Panc1 (cell line): ENCODE measurements around the gene PTGER4. TPM values are rescaled to one million over a fixed set of nuclear protein-coding genes. Genes with fewer than 3 reads are reported as not detected.

ENCODE experiments used
- ATAC-seq: fragments of 200-7000 bp; cut with Tn5 transposase; 2 replicates; pipeline ENCODE4 v1.9.1; 2020; ENCODE audit warnings: mild to moderate bottlenecking, moderate library complexity
- BruUV-seq: library from RNA; stranded (reverse); fragments of 400-500 nt; replicated peaks from 2 replicates; lab custom pipeline; 2021; lab: Mats Ljungman, UMichigan
- CTCF ChIA-PET: fragments of 300-600 bp; sonication (Branson Sonifier 250); formaldehyde crosslinking; loops from one replicate; lab custom pipeline; 2022; ENCODE audit warnings: antibody characterized with exemption; lab: Charles Lee
- POLR2A ChIA-PET: fragments of 300-600 bp; sonication (Branson Sonifier 250); formaldehyde crosslinking; loops from one replicate; lab custom pipeline; 2022; ENCODE audit warnings: antibody characterized with exemption; lab: Charles Lee
- DNase-seq: peaks from one replicate; pipeline ENCODE4 v3.0.0-alpha.2; 2010; ENCODE audit warnings: low read depth, low spot score
- H3K27ac ChIP-seq: 2 replicates; pipeline ENCODE4 v1.5.1; 2011; ENCODE audit warnings: mild to moderate bottlenecking, low read length, inconsistent platforms
- H3K27me3 ChIP-seq: fragments of 200-500 bp; sonication (Bioruptor generic); 2 replicates; pipeline ENCODE4 v1.6.0; 2014; ENCODE audit warnings: low read length, inconsistent platforms; ENCODE audit not compliant: control insufficient read depth, insufficient read depth
- H3K36me3 ChIP-seq: fragments of 200-500 bp; sonication (Bioruptor generic); 2 replicates; pipeline ENCODE4 v1.5.1; 2014; ENCODE audit warnings: inconsistent platforms, mild to moderate bottlenecking, low read length, moderate library complexity; ENCODE audit not compliant: control insufficient read depth, insufficient read depth
- H3K4me1 ChIP-seq: 2 replicates; pipeline ENCODE4 v1.5.1; 2011; ENCODE audit warnings: inconsistent platforms, mild to moderate bottlenecking, low read length, moderate library complexity; ENCODE audit not compliant: control insufficient read depth, insufficient read depth
- H3K4me3 ChIP-seq, 2 experiments: 2 replicates each; pipeline ENCODE4 v1.5.1; 2011 to 2012; ENCODE audit warnings: low read depth in 2 of 2, low read length in 2 of 2, mild to moderate bottlenecking in 2 of 2, inconsistent platforms in 1 of 2, moderate library complexity in 1 of 2
- H3K9me3 ChIP-seq: fragments of 200-500 bp; sonication (Bioruptor generic); 2 replicates; pipeline ENCODE4 v1.5.1; 2014; ENCODE audit warnings: low read depth, mild to moderate bottlenecking, inconsistent platforms, low read length, moderate library complexity; ENCODE audit not compliant: control insufficient read depth, insufficient read depth
- CTCF ChIP-seq: fragments of 450-650 bp; IDR thresholded peaks from 2 replicates; pipeline ENCODE4 v1.5.1; 2017; ENCODE audit warnings: mild to moderate bottlenecking
- POLR2AphosphoS5 ChIP-seq: IDR thresholded peaks from 2 replicates; pipeline ENCODE4 v1.6.1; 2012; ENCODE audit warnings: mild to moderate bottlenecking, low read depth, low read length, moderate library complexity
- SIN3A ChIP-seq: IDR thresholded peaks from 2 replicates; pipeline ENCODE4 v1.6.1; 2012; ENCODE audit warnings: low read depth, mild to moderate bottlenecking, low read length, moderate library complexity, borderline replicate concordance; ENCODE audit not compliant: insufficient read depth
- TCF7L2 ChIP-seq: IDR thresholded peaks from 2 replicates; pipeline ENCODE4 v1.6.1; 2011; ENCODE audit warnings: mild to moderate bottlenecking, low read depth, low read length, inconsistent platforms
- in situ Hi-C: cut with HindIII; loops from 2 replicates; pipeline ENCODE4 v1.10.0; 2016; ENCODE audit warnings: low sequenced_read_pairs, low pct_unique_long_range_greater_than_20kb
- intact Hi-C: fragments of 100-400 bp; cut with micrococcal nuclease; formaldehyde crosslinking; loops from one replicate; pipeline ENCODE4 v1.10.0; 2022; ENCODE audit not compliant: unreplicated experiment
- total RNA-seq: library from RNA; stranded (reverse); gene quantifications from one replicate; pipeline ENCODE4 v1.2.1, GENCODE V29; 2021; ENCODE audit not compliant: unreplicated experiment
- TF ChIP-seq, protein P1 (sequence below), 2 experiments: IDR thresholded peaks; 2 replicates each; pipeline ENCODE4 v1.6.1; 2011 to 2012; ENCODE audit warnings: low read depth in 2 of 2, control low read depth in 1 of 2, low read length in 1 of 2, mild to moderate bottlenecking in 1 of 2, moderate library complexity in 1 of 2; ENCODE audit not compliant: insufficient read depth in 1 of 2

Gene PTGER4
- total RNA-seq, 1 experiment from 2014 or later, result 20.0 TPM

- peak overlapping the region; percentile 66 to 72 for H3K4me3 ChIP-seq
- peaks cover 26% of the 10 kb centered on the region for H3K4me1 ChIP-seq
- POLR2A ChIA-PET, result no interaction called here
- no peaks in the 10 kb centered on the region for H3K27me3 ChIP-seq
- ATAC-seq (no peak), DNase-seq (no peak)
- H3K36me3 ChIP-seq, result no peaks in the 10 kb centered on the region
- intact Hi-C loops, result no loop called here
- no peaks in the 10 kb centered on the region for H3K9me3 ChIP-seq
- CTCF ChIA-PET, result no interaction called here
- in situ Hi-C loops, result no loop called here
- TF ChIP-seq SIN3A (no peak), POLR2AphosphoS5 (no peak), CTCF (no peak), TCF7L2 (no peak; the same call in 1 of the 2 replicates)
- TF ChIP-seq, protein P1, sequence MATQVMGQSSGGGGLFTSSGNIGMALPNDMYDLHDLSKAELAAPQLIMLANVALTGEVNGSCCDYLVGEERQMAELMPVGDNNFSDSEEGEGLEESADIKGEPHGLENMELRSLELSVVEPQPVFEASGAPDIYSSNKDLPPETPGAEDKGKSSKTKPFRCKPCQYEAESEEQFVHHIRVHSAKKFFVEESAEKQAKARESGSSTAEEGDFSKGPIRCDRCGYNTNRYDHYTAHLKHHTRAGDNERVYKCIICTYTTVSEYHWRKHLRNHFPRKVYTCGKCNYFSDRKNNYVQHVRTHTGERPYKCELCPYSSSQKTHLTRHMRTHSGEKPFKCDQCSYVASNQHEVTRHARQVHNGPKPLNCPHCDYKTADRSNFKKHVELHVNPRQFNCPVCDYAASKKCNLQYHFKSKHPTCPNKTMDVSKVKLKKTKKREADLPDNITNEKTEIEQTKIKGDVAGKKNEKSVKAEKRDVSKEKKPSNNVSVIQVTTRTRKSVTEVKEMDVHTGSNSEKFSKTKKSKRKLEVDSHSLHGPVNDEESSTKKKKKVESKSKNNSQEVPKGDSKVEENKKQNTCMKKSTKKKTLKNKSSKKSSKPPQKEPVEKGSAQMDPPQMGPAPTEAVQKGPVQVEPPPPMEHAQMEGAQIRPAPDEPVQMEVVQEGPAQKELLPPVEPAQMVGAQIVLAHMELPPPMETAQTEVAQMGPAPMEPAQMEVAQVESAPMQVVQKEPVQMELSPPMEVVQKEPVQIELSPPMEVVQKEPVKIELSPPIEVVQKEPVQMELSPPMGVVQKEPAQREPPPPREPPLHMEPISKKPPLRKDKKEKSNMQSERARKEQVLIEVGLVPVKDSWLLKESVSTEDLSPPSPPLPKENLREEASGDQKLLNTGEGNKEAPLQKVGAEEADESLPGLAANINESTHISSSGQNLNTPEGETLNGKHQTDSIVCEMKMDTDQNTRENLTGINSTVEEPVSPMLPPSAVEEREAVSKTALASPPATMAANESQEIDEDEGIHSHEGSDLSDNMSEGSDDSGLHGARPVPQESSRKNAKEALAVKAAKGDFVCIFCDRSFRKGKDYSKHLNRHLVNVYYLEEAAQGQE (IDR thresholded peaks at IDR 0.05; ENCODE audit: insufficient read depth in 1 of 2, low read depth in 2 of 2, low read length in 1 of 2), result no peak
- BruUV-seq, result TSS peak; percentile 97
- H3K27ac ChIP-seq, result peak overlapping the region; percentile 97
Measured at GRCh38 chr5:40678460-40679147, 1.1 kb upstream of the PTGER4 start.

GRCh38 chr5:40679148-40679912 is 385 bp upstream of the PTGER4 start:
- H3K9me3 ChIP-seq, result no peaks in the 10 kb centered on the region
- H3K4me3 ChIP-seq, result peak overlapping the region; percentile 72 to 92
- DNase-seq (peak; percentile 97), ATAC-seq (peak; percentile 83)
- POLR2A ChIA-PET, result interaction anchor here (0.7 kb wide), 1 partner anchor 575 kb away, joined by 8 read pairs; no protein-coding TSS in a partner anchor
- no peaks in the 10 kb centered on the region; the same call in 1 of the 2 replicates for H3K36me3 ChIP-seq
- no peaks in the 10 kb centered on the region for H3K27me3 ChIP-seq
- CTCF ChIA-PET, result interaction anchor here (0.6 kb wide), 1 partner anchor 111 kb away, joined by 5 read pairs; no protein-coding TSS in a partner anchor
- peak; percentile 92 for TF ChIP-seq POLR2AphosphoS5
- TF ChIP-seq, protein P1 (IDR thresholded peaks at IDR 0.05; ENCODE audit: insufficient read depth in 1 of 2, low read depth in 2 of 2, low read length in 1 of 2), result no peak
- TF ChIP-seq CTCF, result no peak
- BruUV-seq, result no TSS peak
- in situ Hi-C loops, result no loop called here
- H3K27ac ChIP-seq, result peak overlapping the region; percentile 97
- H3K4me1 ChIP-seq, result peaks cover 32% of the 10 kb centered on the region
- intact Hi-C loops, result no loop called here
